Spleen (tissue), 11 donors: ENCODE data around the gene GALNT16. TPM values are rescaled to one million over a fixed set of nuclear protein-coding genes. Genes with fewer than 3 reads are reported as not detected.
A peak's percentile ranks its signal among the peaks of the same experiment; 100 is the strongest.

Source experiments
- DNase-seq: peaks from one replicate; pipeline ENCODE4 v3.0.0-alpha.2; 2020
- H3K27ac ChIP-seq, 8 donors: fragments of 200-600 bp; sonication (generic) in 7 of 8; 1 replicate in 4 of 8; 2 replicates in 4 of 8; pipeline versions ENCODE4 v1.5.0 to v1.8.0; 2016 to 2021; ENCODE audit warnings: inconsistent platforms in 4 of 8, mild to moderate bottlenecking in 4 of 8, moderate library complexity in 1 of 8
- H3K27me3 ChIP-seq, 7 donors: fragments of 200-600 bp; sonication (generic) in 6 of 7; replicated peaks in 1 of 7; 1 replicate in 4 of 7; 2 replicates in 3 of 7; pipeline versions ENCODE4 v1.5.0 to v1.8.0; 2016 to 2021; ENCODE audit warnings: inconsistent platforms in 3 of 7, mild to moderate bottlenecking in 1 of 7
- H3K36me3 ChIP-seq, 6 donors: fragments of 200-600 bp; sonication (generic) in 5 of 6; 1 replicate in 4 of 6; 2 replicates in 2 of 6; pipeline versions ENCODE4 v1.5.0 to v1.8.0; 2016 to 2021; ENCODE audit warnings: inconsistent platforms in 2 of 6
- H3K4me1 ChIP-seq, 6 donors: fragments of 200-600 bp; sonication (generic) in 5 of 6; 1 replicate in 3 of 6; 2 replicates in 3 of 6; pipeline versions ENCODE4 v1.5.0 to v1.8.0; 2016 to 2021; ENCODE audit warnings: inconsistent platforms in 3 of 6
- H3K4me3 ChIP-seq, 8 donors: fragments of 200-600 bp; sonication (generic) in 7 of 8; 1 replicate in 4 of 8; 2 replicates in 4 of 8; pipeline versions ENCODE4 v1.5.0 to v1.8.0; 2016 to 2021; ENCODE audit warnings: inconsistent platforms in 4 of 8, mild to moderate bottlenecking in 4 of 8, moderate library complexity in 2 of 8
- H3K9me3 ChIP-seq, 8 donors: fragments of 200-600 bp; sonication (generic) in 7 of 8; 1 replicate in 4 of 8; 2 replicates in 4 of 8; pipeline versions ENCODE4 v1.5.0 to v1.8.0; 2016 to 2021; ENCODE audit warnings: inconsistent platforms in 4 of 8
- CTCF ChIP-seq, 11 experiments: fragments of 200-600 bp in 7 of 11; fragments of 450-650 bp in 4 of 11; sonication (generic) in 4 of 11; IDR thresholded peaks in 8 of 11; conservative IDR thresholded peaks in 3 of 11; 1 replicate in 7 of 11; 2 replicates in 4 of 11; pipeline versions ENCODE4 v1.4.0 to v1.8.0; 2016 to 2021; ENCODE audit warnings: antibody characterized with exemption in 11 of 11, inconsistent platforms in 4 of 11, mild to moderate bottlenecking in 1 of 11
- POLR2A ChIP-seq, 3 donors: fragments of 450-650 bp; IDR thresholded peaks; one replicate each; pipeline ENCODE4 v1.5.1; 2017; ENCODE audit warnings: antibody characterized with exemption in 3 of 3, mild to moderate bottlenecking in 1 of 3
- POLR2AphosphoS5 ChIP-seq, 3 donors: sonication (generic); formaldehyde crosslinking; IDR thresholded peaks; one replicate each; pipeline ENCODE4 v1.5.1; 2017; ENCODE audit warnings: antibody characterized with exemption in 3 of 3
- WGBS, 5 donors: extraction: QIAGEN DNeasy Blood & Tissue Kit in 3 of 5; methylation state at CpG; one replicate each; pipeline versions ENCODE4 v1.1.5 to v1.1.7; 2013 to 2018; 5-methylcytosine and 5-hydroxymethylcytosine counted together
- intact Hi-C: fragments of 100-400 bp; cut with DNase I; formaldehyde crosslinking; loops from one replicate; pipeline ENCODE4 v1.15.0; 2023; ENCODE audit warnings: low total_unique reads
- polyA plus RNA-seq, 3 donors: library from polyadenylated mRNA; stranded (reverse); fragments of 200-250 nt; gene quantifications; one replicate each; pipeline ENCODE4 v1.2.1, GENCODE V29; 2013
- total RNA-seq, 7 donors: library from RNA; depleted of rRNA in 3 of 7; stranded (reverse); fragments of >200 nt in 3 of 7; fragmentation: NEBNext Ultra II Directional in 4 of 7; extraction: Animal tissue kit (Norgen Biotek cat#: 25700) in 4 of 7; gene quantifications; one replicate each; pipeline versions ENCODE4 v1.1.0 to v1.2.1, GENCODE V29; 2016 to 2021
- donor health status: healthy with polysubstance abuse.
- donor health status: DM: no; HTN: no; CAD: no; lungs with moderate emphysema.
- donor health status: DM: no; HTN: no; CAD: no.
- donor health status: Bipolar disorder and iron deficiency.
- donor health status: healthy.
- donor health status: DM: no; HTN: no; CAD: no.
- donor health status: DM: yes; HTN: yes; CAD: no.

The GALNT16 gene
- total and polyA plus RNA-seq, 10 donors: 2.1 to 36.4 (median 10.0) TPM

- DNase-seq: peak; percentile 50
- H3K27me3 ChIP-seq: peaks cover 0 to 24% (median 0%) of the 10 kb centered on the region in 7 donors
- WGBS, 5 donors: 92 to 97% (median 96%) methylated on average over 17 to 18 of the region's 18 CpGs
- no peak overlapping the region for H3K27ac ChIP-seq
- intact Hi-C loops: no loop called here
- no peak for TF ChIP-seq CTCF (IDR thresholded peaks at IDR 0.05 in 8 of 11, conservative IDR thresholded peaks at IDR 0.05 in 3 of 11)
- peaks cover 8 to 32% (median 18%) of the 10 kb centered on the region in 6 donors for H3K4me1 ChIP-seq
- peaks cover 0 to 3% (median 0%) of the 10 kb centered on the region in 8 donors for H3K9me3 ChIP-seq
- H3K36me3 ChIP-seq: no peaks in the 10 kb centered on the region
- H3K4me3 ChIP-seq: no peak overlapping the region
These were observed 60.8 kb downstream of the GALNT16 start for GRCh38 chr14:69320581-69321365.

- 82 to 91% (median 87%) methylated on average over 8 to 11 of the region's 11 CpGs for WGBS, 5 donors
- Histone ChIP-seq H3K4me3 (no peak overlapping the region), H3K9me3 (no peaks in the 10 kb centered on the region), H3K4me1 (peaks cover 8 to 22% (median 18%) of the 10 kb centered on the region in 6 donors), H3K27me3 (peaks cover 0 to 30% (median 0%) of the 10 kb centered on the region in 7 donors), H3K27ac (no peak overlapping the region), H3K36me3 (no peaks in the 10 kb centered on the region)
- DNase-seq: peak; percentile 59
- TF ChIP-seq POLR2AphosphoS5 (IDR thresholded peaks at IDR 0.05) (no peak), CTCF (IDR thresholded peaks at IDR 0.05 in 8 of 11, conservative IDR thresholded peaks at IDR 0.05 in 3 of 11) (no peak), POLR2A (IDR thresholded peaks at IDR 0.05) (no peak)
- intact Hi-C loops: no loop called here
These were observed 61.8 kb downstream of the GALNT16 start for GRCh38 chr14:69321601-69322330.

GRCh38 chr14:69323266-69323998, 63.5 kb downstream of the GALNT16 start:
- DNase-seq: peak; percentile 44
- peaks cover under 1 to 5% (median 4%) of the 10 kb centered on the region in 6 donors for H3K4me1 ChIP-seq
- no peaks in the 10 kb centered on the region for H3K9me3 ChIP-seq
- TF ChIP-seq CTCF (IDR thresholded peaks at IDR 0.05 in 8 of 11, conservative IDR thresholded peaks at IDR 0.05 in 3 of 11) (no peak), POLR2A (IDR thresholded peaks at IDR 0.05) (no peak), POLR2AphosphoS5 (IDR thresholded peaks at IDR 0.05) (no peak)
- no peak overlapping the region for H3K27ac ChIP-seq
- H3K27me3 ChIP-seq: peaks cover 0 to 36% (median 0%) of the 10 kb centered on the region in 7 donors
- 74 to 88% (median 85%) methylated on average over 6 to 11 of the region's 11 CpGs for WGBS, 5 donors
- no peaks in the 10 kb centered on the region for H3K36me3 ChIP-seq
- no peak overlapping the region for H3K4me3 ChIP-seq
- intact Hi-C loops: no loop called here
